KMS-11 (cell line): Measurements from ENCODE around the gene CLDN20.
"Not testable (repeated sequence)": the region's sequence is repeated elsewhere in the genome, so short reads cannot be mapped to it uniquely, and the experiment has no call there.

Experiments used
- H2AFZ ChIP-seq: fragments of 200-600 bp; sonication (generic); 2 replicates; pipeline ENCODE4 v1.6.1; 2016; ENCODE audit warnings: antibody characterized with exemption, mixed run types, low read depth
- H3K27ac ChIP-seq: fragments of 200-600 bp; sonication (generic); 2 replicates; pipeline ENCODE4 v1.6.1; 2016; ENCODE audit warnings: mild to moderate bottlenecking, mixed run types
- H3K27me3 ChIP-seq: fragments of 200-600 bp; sonication (generic); 2 replicates; pipeline ENCODE4 v1.6.1; 2017; ENCODE audit warnings: mild to moderate bottlenecking, low read depth, mixed run types, moderate library complexity; ENCODE audit not compliant: insufficient read depth
- H3K36me3 ChIP-seq: fragments of 200-600 bp; sonication (generic); 2 replicates; pipeline ENCODE4 v1.6.1; 2017; ENCODE audit warnings: mild to moderate bottlenecking, mixed run types; ENCODE audit not compliant: insufficient read depth
- H3K4me1 ChIP-seq: fragments of 200-600 bp; sonication (generic); 2 replicates; pipeline ENCODE4 v1.6.1; 2016; ENCODE audit warnings: mild to moderate bottlenecking, low read depth, mixed run types; ENCODE audit not compliant: poor library complexity, severe bottlenecking
- H3K4me2 ChIP-seq: fragments of 200-600 bp; sonication (generic); 2 replicates; pipeline ENCODE4 v1.7.0; 2016; ENCODE audit warnings: mild to moderate bottlenecking, mixed run types
- H3K4me3 ChIP-seq: fragments of 200-600 bp; sonication (generic); IDR thresholded peaks from 2 replicates; pipeline ENCODE4 v1.6.1; 2017; ENCODE audit warnings: low read depth, low read length, mixed read lengths; ENCODE audit not compliant: insufficient read depth
- H3K79me2 ChIP-seq: fragments of 200-600 bp; sonication (generic); 2 replicates; pipeline ENCODE4 v1.6.1; 2016; ENCODE audit warnings: low read depth, mixed run types; ENCODE audit not compliant: insufficient read depth
- H3K9ac ChIP-seq: fragments of 200-600 bp; sonication (generic); 2 replicates; pipeline ENCODE4 v1.6.1; 2016; ENCODE audit warnings: mild to moderate bottlenecking, mixed run types
- H4K20me1 ChIP-seq: fragments of 200-600 bp; sonication (generic); 2 replicates; pipeline ENCODE4 v1.6.1; 2016; ENCODE audit warnings: mild to moderate bottlenecking, mixed run types; ENCODE audit not compliant: insufficient read depth
- TF ChIP-seq, protein P1 (sequence below): fragments of 200-600 bp; sonication (generic); conservative IDR thresholded peaks from 2 replicates; pipeline ENCODE4 v1.6.1; 2017; ENCODE audit warnings: low read depth, mild to moderate bottlenecking, antibody characterized with exemption, low read length, moderate library complexity, mixed read lengths

Gene CLDN20, protein sequence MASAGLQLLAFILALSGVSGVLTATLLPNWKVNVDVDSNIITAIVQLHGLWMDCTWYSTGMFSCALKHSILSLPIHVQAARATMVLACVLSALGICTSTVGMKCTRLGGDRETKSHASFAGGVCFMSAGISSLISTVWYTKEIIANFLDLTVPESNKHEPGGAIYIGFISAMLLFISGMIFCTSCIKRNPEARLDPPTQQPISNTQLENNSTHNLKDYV

GRCh38 chr6:155263373-155264063 is at the start of gene CLDN20:
Gene CLDN20, plus strand, starts transcription at chr6:155264013. Its CDS starts 11,707 bp downstream, at chr6:155275720.
- no peak within 1 kb of the TSS for H3K4me3 ChIP-seq
- H3K79me2 ChIP-seq: no peaks in the 10 kb centered on the region
- no peaks in the 10 kb centered on the region for H3K27me3 ChIP-seq
- peak within 1 kb of the TSS; percentile 71; the same call in 1 of the 2 replicates for H3K4me2 ChIP-seq
- H3K9ac ChIP-seq: no peak within 1 kb of the TSS
- H3K4me1 ChIP-seq: peaks cover 51% of the 10 kb centered on the region
- H4K20me1 ChIP-seq: no peaks in the 10 kb centered on the region
- TF ChIP-seq, protein P1, sequence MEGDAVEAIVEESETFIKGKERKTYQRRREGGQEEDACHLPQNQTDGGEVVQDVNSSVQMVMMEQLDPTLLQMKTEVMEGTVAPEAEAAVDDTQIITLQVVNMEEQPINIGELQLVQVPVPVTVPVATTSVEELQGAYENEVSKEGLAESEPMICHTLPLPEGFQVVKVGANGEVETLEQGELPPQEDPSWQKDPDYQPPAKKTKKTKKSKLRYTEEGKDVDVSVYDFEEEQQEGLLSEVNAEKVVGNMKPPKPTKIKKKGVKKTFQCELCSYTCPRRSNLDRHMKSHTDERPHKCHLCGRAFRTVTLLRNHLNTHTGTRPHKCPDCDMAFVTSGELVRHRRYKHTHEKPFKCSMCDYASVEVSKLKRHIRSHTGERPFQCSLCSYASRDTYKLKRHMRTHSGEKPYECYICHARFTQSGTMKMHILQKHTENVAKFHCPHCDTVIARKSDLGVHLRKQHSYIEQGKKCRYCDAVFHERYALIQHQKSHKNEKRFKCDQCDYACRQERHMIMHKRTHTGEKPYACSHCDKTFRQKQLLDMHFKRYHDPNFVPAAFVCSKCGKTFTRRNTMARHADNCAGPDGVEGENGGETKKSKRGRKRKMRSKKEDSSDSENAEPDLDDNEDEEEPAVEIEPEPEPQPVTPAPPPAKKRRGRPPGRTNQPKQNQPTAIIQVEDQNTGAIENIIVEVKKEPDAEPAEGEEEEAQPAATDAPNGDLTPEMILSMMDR: no peak
- H3K27ac ChIP-seq: no peak within 1 kb of the TSS
- H3K36me3 ChIP-seq: no peaks in the 10 kb centered on the region
- H2AFZ ChIP-seq: no peak within 1 kb of the TSS

DNA sequence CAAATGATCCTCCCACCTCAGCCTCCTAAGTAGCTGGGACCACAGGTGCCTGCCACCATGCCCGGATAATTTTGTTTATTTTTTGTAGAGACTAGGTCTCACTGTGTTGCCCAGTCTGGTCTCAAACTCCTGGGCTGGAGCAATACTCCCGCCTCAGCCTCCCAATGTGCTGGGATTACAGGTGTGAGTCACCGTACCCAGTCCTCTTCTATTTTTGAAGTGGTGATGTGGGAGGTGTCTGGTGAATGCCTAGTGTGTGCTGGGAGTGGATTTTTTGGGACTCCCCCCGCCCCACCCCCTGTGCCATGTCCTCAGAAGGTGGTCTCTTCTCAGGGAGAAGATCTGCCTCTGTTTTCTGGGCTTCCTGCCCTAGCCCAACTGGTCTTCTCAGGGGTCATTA is 47.9 kb upstream of the CLDN20 start:
- no peak overlapping the region for H3K9ac ChIP-seq
- no peaks in the 10 kb centered on the region for H3K27me3 ChIP-seq
- TF ChIP-seq, protein P1: no peak
- H3K79me2 ChIP-seq: no peaks in the 10 kb centered on the region
- H3K4me3 ChIP-seq: no peak overlapping the region
- no peak overlapping the region for H3K27ac ChIP-seq
- H4K20me1 ChIP-seq: no peaks in the 10 kb centered on the region
- no peak overlapping the region for H3K4me2 ChIP-seq
- no peaks in the 10 kb centered on the region for H3K36me3 ChIP-seq
- no peaks in the 10 kb centered on the region for H3K4me1 ChIP-seq
- H2AFZ ChIP-seq: no peak overlapping the region

DNA sequence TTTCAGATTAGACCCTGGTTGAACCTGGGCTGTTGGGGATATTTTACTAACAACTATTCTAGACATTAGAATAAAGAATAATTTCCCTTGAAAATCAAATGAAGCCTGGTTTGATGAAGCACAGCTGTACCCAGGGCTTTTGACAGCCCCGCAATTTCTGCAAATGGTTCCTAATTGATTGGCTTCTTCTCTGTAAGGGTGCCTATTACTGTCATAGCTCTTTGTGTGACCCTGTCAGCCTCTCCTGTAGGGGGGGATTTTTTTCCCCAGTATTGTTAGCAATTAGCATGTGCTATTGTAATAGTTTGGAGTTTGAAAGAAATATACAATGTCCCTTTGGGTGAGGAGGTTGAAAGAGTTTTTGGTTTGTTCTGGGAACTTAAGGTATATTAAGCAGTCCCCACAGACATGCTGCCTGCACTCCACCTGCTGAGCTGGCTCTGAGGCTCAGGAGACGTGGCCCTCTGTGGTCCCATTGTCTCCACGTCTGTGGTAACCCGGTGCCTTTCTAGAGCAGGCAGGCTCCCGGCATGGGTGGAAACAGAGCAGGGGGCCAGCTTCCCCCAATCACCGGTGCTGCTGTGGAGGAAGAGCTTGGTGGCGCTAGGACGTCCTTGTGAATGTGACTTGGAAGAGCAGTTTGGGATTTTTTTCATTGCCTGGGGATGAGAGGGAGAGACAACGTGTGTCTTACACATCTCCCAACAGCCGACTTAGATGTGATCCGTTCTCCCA is 47.3 kb upstream of the CLDN20 start:
- Histone ChIP-seq H4K20me1 (no peaks in the 10 kb centered on the region), H3K27me3 (no peaks in the 10 kb centered on the region), H3K36me3 (no peaks in the 10 kb centered on the region), H3K4me3 (no peak overlapping the region), H3K79me2 (no peaks in the 10 kb centered on the region), H3K4me2 (no peak overlapping the region), H3K27ac (no peak overlapping the region), H3K4me1 (no peaks in the 10 kb centered on the region), H3K9ac (no peak overlapping the region), H2AFZ (no peak overlapping the region)
- TF ChIP-seq, protein P1: no peak

DNA sequence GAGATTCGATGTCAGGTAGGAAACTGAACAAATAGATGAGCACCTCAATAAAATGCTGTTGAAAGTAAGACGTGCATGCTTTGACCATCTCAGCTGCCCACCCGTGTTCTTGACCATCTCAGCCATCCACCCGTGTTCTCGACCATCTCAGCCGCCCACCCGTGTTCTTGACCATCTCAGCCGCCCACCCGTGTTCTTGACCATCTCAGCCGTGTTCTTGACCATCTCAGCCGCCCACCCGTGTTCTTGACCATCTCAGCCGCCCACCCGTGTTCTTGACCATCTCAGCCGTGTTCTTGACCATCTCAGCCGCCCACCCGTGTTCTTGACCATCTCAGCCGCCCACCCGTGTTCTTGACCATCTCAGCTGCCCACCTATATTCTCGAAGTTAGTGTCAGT is 45.1 kb upstream of the CLDN20 start:
- not testable (repeated sequence) for H3K9ac ChIP-seq, H3K27ac ChIP-seq, H4K20me1 ChIP-seq, H3K4me3 ChIP-seq, H3K4me1 ChIP-seq, H3K4me2 ChIP-seq, H2AFZ ChIP-seq, H3K36me3 ChIP-seq, H3K27me3 ChIP-seq, H3K79me2 ChIP-seq
